Measurements from ENCODE around the gene CDC45.

CDC45 gene

GRCh38 chr22:19470010-19470409, 9.7 kb upstream of the CDC45 start:
- DNase-seq (ENCODE audit: low read depth) = no peak

GRCh38 chr22:19471572-19471971, 8.1 kb upstream of the CDC45 start:
- no peak for DNase-seq (ENCODE audit: low read depth)

- DNase-seq (ENCODE audit: low read depth) = no peak
Observed at GRCh38 chr22:19472233-19472632, 7.5 kb upstream of the CDC45 start.

DNA sequence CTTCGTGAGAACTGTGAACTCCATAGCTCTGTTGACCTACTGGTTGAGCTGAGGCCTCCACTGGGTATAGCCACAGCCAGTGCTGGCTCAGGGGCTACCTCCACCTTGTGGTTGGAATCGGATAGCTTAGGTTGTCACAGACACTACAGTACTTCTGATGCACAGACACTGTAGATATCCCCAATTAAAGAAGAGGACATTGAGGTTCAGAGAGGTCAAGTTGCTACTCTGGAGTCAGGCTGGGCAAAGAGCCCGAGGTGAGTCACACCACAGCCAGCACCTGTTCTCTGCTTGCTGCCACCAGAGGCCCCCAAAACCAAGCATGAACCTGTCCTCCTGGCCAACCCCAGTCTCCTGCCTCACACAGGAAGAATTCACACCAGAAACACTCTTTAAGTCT, 6.1 kb upstream of the CDC45 start:
- no peak for DNase-seq (ENCODE audit: low read depth)

DNA sequence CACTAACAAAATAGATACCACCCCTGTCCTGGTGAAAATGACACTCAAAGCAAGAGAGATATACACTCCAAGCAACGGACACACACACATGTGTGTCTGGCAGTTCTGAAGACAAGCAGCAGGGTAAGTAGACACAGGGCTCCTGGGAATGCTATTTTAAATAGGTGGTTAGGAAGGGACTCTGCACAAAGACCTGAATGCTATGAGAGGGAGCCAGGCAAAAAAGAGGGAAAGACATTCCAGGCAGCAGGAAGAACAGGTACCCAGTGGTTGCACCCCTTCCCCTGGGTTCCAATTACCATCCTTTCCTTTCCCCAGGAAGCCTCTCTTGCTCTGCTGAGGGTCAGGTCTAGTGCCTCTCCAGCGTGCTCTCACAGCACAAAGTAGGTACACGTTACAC, 3.7 kb upstream of the CDC45 start:
- no peak for DNase-seq (ENCODE audit: low read depth)

- DNase-seq (ENCODE audit: low read depth) = no peak
Observed at GRCh38 chr22:19477321-19478044, 2.2 kb upstream of the CDC45 start.

DNA sequence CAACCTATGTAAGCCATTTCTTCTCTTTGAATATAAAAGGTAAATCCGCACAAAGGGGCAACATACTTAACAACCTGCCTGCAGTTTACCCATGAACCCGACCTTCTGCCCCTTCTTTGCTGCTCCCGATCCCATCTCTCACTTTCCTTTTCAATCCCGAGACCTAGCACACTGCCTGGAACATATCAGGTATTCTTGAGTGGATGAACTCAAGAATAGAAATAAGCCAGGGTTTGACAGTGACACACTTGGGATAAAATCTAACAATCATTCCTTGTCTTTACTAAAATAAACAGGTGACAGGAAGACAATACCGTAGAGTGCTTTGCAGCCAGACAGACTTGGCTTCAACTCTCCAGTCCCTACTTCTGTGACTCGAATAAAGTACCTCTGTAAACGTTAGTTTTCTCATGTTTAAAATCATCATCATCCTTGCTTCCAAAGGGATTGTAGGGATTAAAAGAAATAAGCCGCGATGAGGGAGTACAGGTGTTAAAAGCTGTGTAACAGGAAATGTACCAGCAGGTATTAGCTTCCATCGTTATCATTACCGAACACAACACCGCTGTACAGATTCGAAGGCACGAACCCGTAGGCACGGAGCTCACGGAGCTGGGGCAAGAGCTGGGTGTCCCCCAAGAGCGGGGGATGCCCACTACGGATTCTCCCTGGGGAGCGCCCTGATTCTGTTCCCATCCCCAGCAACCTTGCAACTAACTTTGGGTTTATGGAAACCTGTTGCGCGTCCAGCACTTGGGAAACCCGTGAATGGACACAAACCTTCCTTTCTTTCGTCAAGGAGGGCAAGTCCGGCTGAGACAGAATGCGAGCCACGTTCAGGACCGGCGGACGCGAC, 1.4 kb upstream of the CDC45 start:
- no peak for DNase-seq (ENCODE audit: low read depth)

DNA sequence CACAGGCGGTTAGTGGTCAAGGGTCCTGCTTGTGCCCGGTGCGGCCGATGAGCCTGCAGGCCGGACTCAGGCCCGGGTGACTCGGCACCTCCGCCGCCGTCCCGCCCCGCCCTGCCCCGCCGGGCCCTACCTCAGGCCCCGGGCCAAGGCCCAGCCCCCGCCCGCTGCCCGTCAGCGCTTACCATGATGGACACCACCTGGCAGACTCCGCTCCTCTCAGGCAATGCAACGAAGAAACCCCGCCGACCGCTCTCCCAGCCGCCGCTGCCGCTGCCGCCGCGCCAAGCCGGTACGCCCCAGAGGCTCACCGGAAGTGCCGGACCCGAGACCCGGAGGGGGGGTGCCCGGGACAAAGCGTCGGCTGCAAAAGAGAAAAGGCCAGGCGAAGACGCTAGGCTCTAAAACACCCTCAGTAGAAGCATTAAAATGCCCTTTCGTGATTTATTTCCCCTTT, 792 bp upstream of the CDC45 start, which contains the start of gene UFD1:
Gene UFD1, minus strand, starts transcription at position 293 of the 454 bp plus-strand sequence. Its CDS starts 108 bp downstream, at position 185.
- peak; percentile 62 for DNase-seq (ENCODE audit: low read depth)

DNA sequence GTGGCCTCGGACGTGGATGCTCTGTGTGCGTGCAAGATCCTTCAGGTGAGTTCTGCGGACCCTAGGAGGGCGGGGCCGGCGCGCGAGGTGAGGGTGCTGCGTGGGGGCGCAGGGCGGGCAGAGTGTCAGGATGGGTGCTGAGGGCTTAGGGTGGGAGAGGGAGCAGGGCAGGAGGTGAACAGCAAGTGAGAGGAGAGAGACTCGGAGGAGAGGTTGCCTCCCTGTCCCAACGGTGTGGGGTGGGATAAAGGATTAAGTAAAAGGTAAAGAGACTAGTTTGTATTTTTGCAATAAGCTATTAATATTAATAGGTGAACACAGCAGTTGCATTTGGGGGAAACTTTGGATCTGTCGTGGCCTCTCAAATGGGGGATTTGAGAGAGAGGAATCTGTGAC, 451 bp downstream of the CDC45 start:
- no peak for DNase-seq (ENCODE audit: low read depth)

GRCh38 chr22:19480789-19481188, 1.1 kb downstream of the CDC45 start:
- DNase-seq (ENCODE audit: low read depth) = no peak

- no peak for DNase-seq (ENCODE audit: low read depth)
Observed at GRCh38 chr22:19482297-19482696, 2.6 kb downstream of the CDC45 start.

DNA sequence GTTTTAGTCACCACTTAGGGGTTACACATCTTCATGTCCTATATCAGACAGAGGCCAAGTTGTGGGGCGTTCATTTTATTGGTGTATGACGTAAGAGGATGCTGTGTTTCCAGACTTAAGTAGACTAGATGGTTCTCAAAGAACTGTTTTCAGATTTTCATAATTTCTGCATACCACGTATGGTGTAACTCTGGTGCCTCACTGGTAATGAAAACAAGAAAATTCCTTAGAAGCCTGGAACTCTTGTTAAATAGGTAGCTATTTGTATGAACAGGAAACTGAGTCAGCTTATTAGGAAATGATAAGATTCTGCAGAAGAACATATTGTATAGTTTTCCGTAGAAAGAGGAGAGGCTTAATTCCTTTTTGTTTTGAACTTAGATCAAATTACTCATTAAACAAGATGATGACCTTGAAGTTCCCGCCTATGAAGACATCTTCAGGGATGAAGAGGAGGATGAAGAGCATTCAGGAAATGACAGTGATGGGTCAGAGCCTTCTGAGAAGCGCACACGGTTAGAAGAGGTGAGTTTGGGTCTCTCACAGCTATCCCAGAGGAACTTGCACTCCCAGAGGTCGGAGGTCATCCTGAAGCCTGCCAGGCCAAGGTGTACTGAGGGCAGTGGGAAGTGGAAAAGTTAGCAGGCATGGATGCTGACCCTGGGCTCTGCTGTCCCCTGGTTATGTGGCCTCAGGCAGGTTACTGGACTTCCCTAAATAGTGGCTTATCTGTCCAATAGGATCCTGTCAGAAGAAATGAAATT, 3.9 kb downstream of the CDC45 start:
- no peak for DNase-seq (ENCODE audit: low read depth)

DNA sequence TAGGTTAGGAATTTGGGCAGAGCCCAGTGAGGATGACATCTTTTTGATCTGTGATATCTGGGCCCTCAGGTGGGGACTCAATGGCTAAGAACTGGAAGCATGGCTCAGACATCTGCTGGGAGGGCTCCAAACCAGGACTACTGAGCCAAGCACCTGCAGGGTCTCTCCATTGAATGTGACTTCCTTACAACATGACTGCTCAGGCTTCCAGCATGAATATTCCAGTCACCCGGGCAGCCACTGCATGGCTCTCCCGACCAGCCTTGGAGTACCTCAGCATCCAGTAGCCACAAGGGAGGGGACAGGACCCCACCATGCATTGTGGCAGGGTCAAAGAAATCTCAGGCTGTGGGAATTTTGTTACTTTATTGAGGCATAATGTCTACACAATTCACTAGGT, 8.6 kb downstream of the CDC45 start:
- no peak for DNase-seq (ENCODE audit: low read depth)

- no peak for DNase-seq (ENCODE audit: low read depth)
Observed at GRCh38 chr22:19488884-19489843, 9.4 kb downstream of the CDC45 start.

- no peak for DNase-seq (ENCODE audit: low read depth)
Observed at GRCh38 chr22:19490628-19491230, 11.0 kb downstream of the CDC45 start.

- DNase-seq (ENCODE audit: low read depth) = no peak
Observed at GRCh38 chr22:19492504-19493174, 12.9 kb downstream of the CDC45 start.

DNA sequence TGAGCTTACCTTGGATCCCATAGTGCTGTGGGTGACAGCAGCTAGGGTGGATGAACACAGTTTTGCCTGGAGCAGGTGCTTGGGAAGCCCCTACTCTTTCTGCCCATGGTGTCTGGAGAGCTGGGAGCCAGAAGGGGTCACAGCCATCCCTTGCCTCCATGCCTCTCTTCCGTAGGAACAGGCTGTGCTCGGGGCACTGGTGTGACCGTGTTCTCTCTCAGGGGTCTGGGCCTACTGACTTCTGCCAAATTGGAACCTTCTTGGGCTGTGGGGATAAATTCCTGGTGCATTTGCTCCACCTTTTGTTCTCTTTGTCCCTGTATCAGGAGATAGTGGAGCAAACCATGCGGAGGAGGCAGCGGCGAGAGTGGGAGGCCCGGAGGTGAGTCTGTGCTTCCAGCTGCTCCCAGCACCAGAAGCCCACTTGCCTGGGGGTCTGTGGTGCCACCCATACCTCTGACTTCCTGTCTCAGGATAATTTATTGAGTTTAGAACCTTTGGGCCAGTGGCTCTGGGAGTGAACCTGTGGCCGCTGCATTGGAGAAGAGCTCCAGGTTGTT, 14.4 kb downstream of the CDC45 start:
- DNase-seq (ENCODE audit: low read depth) = no peak

GRCh38 chr22:19494676-19495173, 15.0 kb downstream of the CDC45 start:
- no peak for DNase-seq (ENCODE audit: low read depth)

GRCh38 chr22:19495562-19496323, 16.0 kb downstream of the CDC45 start:
- no peak for DNase-seq (ENCODE audit: low read depth)
